ENCODE measurements around the gene AGXT. TPM values are rescaled to one million over a fixed set of nuclear protein-coding genes. Genes with fewer than 3 reads are reported as not detected.

Gene AGXT
- total and polyA plus RNA-seq, 2 of the 8 experiments (the other 6 are each of a cell fraction or from before 2014, with no cell fraction given) = 0.03 TPM; not detected in 1

DNA sequence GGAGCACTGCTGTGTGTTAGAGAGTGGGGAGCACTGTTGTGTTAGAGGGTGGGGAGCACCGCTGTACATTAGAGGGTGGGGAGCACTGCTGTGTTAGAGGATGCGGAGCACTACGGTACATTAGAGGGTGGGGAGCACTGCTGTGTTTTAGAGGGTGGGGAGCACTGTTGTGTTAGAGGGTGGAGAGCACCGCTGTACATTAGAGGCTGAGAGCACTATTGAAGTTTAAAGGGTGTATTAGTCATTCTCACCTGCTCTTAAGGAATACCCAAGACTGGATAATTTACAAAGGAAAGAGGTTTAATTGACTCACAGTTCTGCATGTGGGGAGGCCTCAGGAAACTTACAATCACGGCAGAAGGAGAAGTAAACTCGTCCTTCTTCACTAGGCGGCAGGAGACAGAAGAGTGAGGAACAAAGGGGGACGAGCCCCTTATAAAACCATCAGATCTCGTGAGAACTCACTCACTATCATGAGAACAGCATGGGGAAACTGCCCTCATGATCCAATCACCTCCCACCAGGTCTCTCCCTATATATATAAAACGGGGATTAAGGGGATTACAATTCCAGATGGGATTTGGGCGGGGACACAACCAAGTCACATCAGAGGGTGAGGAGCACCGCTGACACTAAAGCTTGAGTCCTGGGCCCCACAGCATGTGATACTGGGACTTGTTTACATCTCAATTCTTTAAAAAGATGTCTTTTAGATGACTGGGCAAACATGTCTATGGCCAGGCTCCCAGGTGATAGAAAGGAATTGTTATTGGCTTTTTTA is 19.5 kb upstream of the AGXT start:
- Histone ChIP-seq H3K27ac (ENCODE audit: low read depth, low read length) (no peak overlapping the region), H2AK5ac (ENCODE audit: low read depth, low read length) (no peak overlapping the region), H3K4me1 (replicated peaks in 1 of 4; ENCODE audit: control insufficient read depth in 3 of 4, insufficient read depth in 4 of 4, low read length in 3 of 4) (peaks cover 0 to 4% (median under 1%) of the 10 kb centered on the region in 4 experiments; a peak in 2 of 7 replicates), H3K9ac (replicated peaks in 1 of 4; ENCODE audit: extremely low read depth in 1 of 4, low read depth in 3 of 4, low read length in 3 of 4) (no peak overlapping the region), H2BK15ac (ENCODE audit: low read length) (no peak overlapping the region), H3K4me3 (ENCODE audit: extremely low read depth in 1 of 4, insufficient read depth in 2 of 4, low read depth in 3 of 4, low read length in 4 of 4) (no peak overlapping the region), H3K14ac (ENCODE audit: insufficient read length) (no peak overlapping the region), H2BK5ac (ENCODE audit: low read depth, low read length) (no peak overlapping the region), H3K79me2 (ENCODE audit: control insufficient read depth in 1 of 2, insufficient read depth in 2 of 2, low read length in 2 of 2) (no peaks in the 10 kb centered on the region), H3K18ac (ENCODE audit: extremely low read depth, low read length) (no peak overlapping the region), H2BK120ac (replicated peaks; ENCODE audit: low read depth, low read length) (no peak overlapping the region), H4K91ac (replicated peaks; ENCODE audit: insufficient read length, low read length) (no peak overlapping the region), H2BK20ac (ENCODE audit: low read length) (no peak overlapping the region), H3K56ac (replicated peaks; ENCODE audit: insufficient read length, low read depth, low read length) (no peak overlapping the region), H3K79me1 (ENCODE audit: low read depth, low read length) (no peaks in the 10 kb centered on the region), H4K20me1 (replicated peaks in 1 of 2; ENCODE audit: control insufficient read depth in 1 of 2, insufficient read depth in 2 of 2, low read length in 2 of 2) (no peaks in the 10 kb centered on the region), H3K23ac (ENCODE audit: insufficient read length) (no peak overlapping the region), H2BK12ac (ENCODE audit: low read depth, low read length) (no peak overlapping the region), H2AFZ (ENCODE audit: low read length) (no peak overlapping the region), H3K4ac (replicated peaks; ENCODE audit: insufficient read length, low read depth, low read length) (no peak overlapping the region), H4K5ac (ENCODE audit: insufficient read length, low read depth, low read length) (no peak overlapping the region), H3K36me3 (ENCODE audit: control insufficient read depth in 2 of 4, insufficient read depth in 4 of 4, low read length in 3 of 4) (no peaks in the 10 kb centered on the region), H3K23me2 (ENCODE audit: low read depth, low read length) (0 out of 2 replicates have a peak, but pooled peaks cover 2% of the 10 kb centered on the region), H3K4me2 (ENCODE audit: insufficient read depth in 1 of 2, low read depth in 2 of 2, low read length in 2 of 2) (no peak overlapping the region), H3K9me3 (ENCODE audit: insufficient read depth in 2 of 2, low read depth in 1 of 2, low read length in 1 of 2) (peaks cover 6 to 7% of the 10 kb centered on the region in 2 experiments), H4K8ac (ENCODE audit: extremely low read depth, insufficient read depth, low read length) (no peak overlapping the region), H3K27me3 (replicated peaks in 1 of 4; ENCODE audit: control insufficient read depth in 3 of 4, extremely low read depth in 1 of 4, insufficient read depth in 3 of 4, low read length in 3 of 4) (no peaks in the 10 kb centered on the region)
- no peak for DNase-seq (ENCODE audit: low read depth in 1 of 2, low spot score in 2 of 2)
- CTCF ChIA-PET (ENCODE audit: partially characterized antibody) = interaction anchor here (0.7 to 1.1 kb wide), 5 partner anchors 8 to 118 kb away, joined by 3 to 4 read pairs (median 3); no protein-coding TSS in a partner anchor
- no peak for FAIRE-seq
- 87% methylated on average over 11 of the region's 12 CpGs; no CpG with 5 or more reads in 1 of the 2 experiments for WGBS, 2 experiments (ENCODE audit: extremely low coverage in 1 of 2, insufficient coverage in 1 of 2, insufficient read length in 1 of 2, insufficient replicate concordance in 2 of 2, low coverage in 1 of 2, low lambda C conversion rate in 2 of 2, missing lambda C conversion rate in 1 of 2)
- POLR2A ChIA-PET (ENCODE audit: partially characterized antibody) = no interaction called here
- no peak for TF ChIP-seq CBX5 (IDR thresholded peaks at IDR 0.05; ENCODE audit: low read depth, low read length)
- no peak for TF ChIP-seq RFX5 (IDR thresholded peaks at IDR 0.05; ENCODE audit: borderline replicate concordance, low read depth, low read length)
- TF ChIP-seq FOSL1 (IDR thresholded peaks at IDR 0.05; ENCODE audit: insufficient read depth, low read depth, low read length) = no peak
- no peak for TF ChIP-seq CTBP2 (IDR thresholded peaks at IDR 0.05; ENCODE audit: borderline replicate concordance, insufficient read depth, insufficient read length, low read length)
- TF ChIP-seq EZH2 (IDR thresholded peaks at IDR 0.05; ENCODE audit: low read depth, low read length, severe bottlenecking) = no peak
- no peak for TF ChIP-seq BCL11A (IDR thresholded peaks at IDR 0.05; ENCODE audit: low read depth in 2 of 2, low read length in 2 of 2)
- TF ChIP-seq NRF1 (IDR thresholded peaks at IDR 0.05; ENCODE audit: low read depth, low read length) = no peak
- TF ChIP-seq SP2 (IDR thresholded peaks at IDR 0.05; ENCODE audit: low read length) = no peak
- TF ChIP-seq SIX5 (IDR thresholded peaks at IDR 0.05; ENCODE audit: low read depth, low read length) = no peak
- TF ChIP-seq, protein P1, sequence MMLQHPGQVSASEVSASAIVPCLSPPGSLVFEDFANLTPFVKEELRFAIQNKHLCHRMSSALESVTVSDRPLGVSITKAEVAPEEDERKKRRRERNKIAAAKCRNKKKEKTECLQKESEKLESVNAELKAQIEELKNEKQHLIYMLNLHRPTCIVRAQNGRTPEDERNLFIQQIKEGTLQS (IDR thresholded peaks at IDR 0.05; ENCODE audit: insufficient read depth, low read depth, low read length) = no peak
- no peak for TF ChIP-seq CBX8 (IDR thresholded peaks at IDR 0.05; ENCODE audit: borderline replicate concordance, low read depth, low read length)
- no peak for TF ChIP-seq KDM5A (IDR thresholded peaks at IDR 0.05; ENCODE audit: low read length)

Data from H1 (cell line).